Measurements from ENCODE around the gene EIF2D. TPM values are rescaled to one million over a fixed set of nuclear protein-coding genes. Genes with fewer than 3 reads are reported as not detected.
"Not testable (repeated sequence)": the region's sequence is repeated elsewhere in the genome, so short reads cannot be mapped to it uniquely, and the experiment has no call there.

EIF2D gene
- total RNA-seq, 2 donors from 2014 or later: 63.4 to 64.9 TPM

DNA sequence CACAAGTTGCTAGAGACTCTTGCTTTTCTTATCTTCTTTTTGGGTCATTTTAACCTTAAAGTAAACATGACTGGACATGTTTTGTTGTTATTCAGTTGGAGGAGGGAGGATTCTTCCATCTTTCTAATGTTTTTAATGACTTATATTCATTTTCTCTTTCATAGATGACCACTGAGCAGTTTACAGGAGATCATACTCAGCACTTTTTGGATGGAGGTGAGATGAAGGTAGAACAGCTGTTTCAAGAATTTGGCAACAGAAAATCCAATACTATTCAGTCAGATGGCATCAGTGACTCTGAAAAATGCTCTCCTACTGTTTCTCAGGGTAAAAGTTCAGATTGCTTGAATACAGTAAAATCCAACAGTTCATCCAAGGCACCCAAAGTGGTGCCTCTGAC, 35.0 kb upstream of the EIF2D start:
- Mint-ChIP-seq H3K36me3 (ENCODE audit: low read depth) (peaks cover 33% of the 10 kb centered on the region), H3K4me3 (no peak overlapping the region), H3K27me3 (no peaks in the 10 kb centered on the region), H3K4me1 (no peaks in the 10 kb centered on the region), H3K9me3 (no peaks in the 10 kb centered on the region), H3K27ac (no peak overlapping the region)
- no peak for ATAC-seq (replicated peaks)

DNA sequence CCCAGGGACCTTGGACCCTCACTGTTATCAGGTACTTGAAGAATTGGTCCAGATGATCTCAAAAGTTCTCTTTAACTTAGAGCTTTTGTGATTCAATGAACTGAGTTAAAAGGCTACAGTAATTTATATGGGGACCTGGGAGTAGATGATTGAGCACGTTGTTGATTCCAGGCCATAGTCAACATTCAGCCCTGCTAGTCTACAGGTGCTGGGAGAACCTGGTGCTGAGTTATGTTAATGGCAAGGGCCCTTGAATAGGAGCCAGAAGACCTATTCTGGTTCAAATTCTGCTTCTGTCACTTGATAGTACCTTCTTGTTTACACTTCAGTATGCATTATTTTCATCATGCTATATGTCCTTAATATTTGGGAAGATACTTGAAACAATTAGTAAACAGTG, 34.2 kb upstream of the EIF2D start:
- H3K27me3 Mint-ChIP-seq: no peaks in the 10 kb centered on the region
- no peaks in the 10 kb centered on the region for H3K9me3 Mint-ChIP-seq
- no peak overlapping the region for H3K4me3 Mint-ChIP-seq
- no peaks in the 10 kb centered on the region for H3K4me1 Mint-ChIP-seq
- ATAC-seq (replicated peaks): no peak
- H3K36me3 Mint-ChIP-seq (ENCODE audit: low read depth): peaks cover 33% of the 10 kb centered on the region
- no peak overlapping the region for H3K27ac Mint-ChIP-seq

DNA sequence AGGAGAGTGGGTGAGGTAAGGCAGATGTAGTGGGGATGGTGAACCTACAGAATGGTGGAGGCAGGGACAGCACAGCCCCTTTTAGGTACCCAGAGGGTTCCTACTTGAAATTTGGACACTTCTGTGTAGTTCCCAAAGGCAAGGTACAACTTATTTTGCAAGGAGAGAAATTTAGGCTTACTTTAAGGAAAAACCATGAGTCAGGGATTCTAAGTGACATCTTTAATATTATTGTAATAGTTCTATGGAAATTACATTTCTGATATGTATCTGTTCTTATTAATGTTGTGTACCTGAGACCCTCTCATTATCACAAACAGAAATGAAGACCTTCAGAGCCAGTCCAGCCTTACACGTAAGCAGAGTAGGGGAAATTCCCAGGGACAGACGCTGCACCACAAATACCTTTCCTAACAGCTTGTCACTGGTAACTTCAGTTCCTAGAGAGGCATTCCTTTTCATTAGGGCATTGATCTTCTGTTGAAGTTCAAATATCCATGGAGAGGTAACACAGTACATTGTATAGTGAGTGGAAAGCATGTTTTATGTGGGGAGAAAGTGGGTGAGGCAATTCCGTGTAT, 30.9 kb upstream of the EIF2D start:
- Mint-ChIP-seq H3K9me3 (no peaks in the 10 kb centered on the region), H3K4me1 (no peaks in the 10 kb centered on the region), H3K36me3 (ENCODE audit: low read depth) (peaks cover 30% of the 10 kb centered on the region), H3K4me3 (no peak overlapping the region), H3K27me3 (no peaks in the 10 kb centered on the region), H3K27ac (no peak overlapping the region)
- ATAC-seq (replicated peaks): no peak

DNA sequence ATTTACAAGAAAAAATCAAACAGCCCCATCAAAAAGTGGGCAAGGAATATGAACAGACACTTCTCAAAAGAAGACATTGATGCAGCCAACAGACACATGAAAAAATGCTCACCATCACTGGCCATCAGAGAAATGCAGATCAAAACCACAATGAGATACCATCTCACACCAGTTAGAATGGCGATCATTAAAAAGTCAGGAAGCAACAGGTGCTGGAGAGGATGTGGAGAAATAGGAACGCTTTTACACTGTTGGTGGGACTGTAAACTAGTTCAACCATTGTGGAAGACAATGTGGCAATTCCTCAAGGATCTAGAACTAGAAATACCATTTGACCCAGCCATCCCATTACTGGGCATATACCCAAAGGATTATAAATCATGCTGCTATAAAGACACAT, 29.8 kb upstream of the EIF2D start:
- H3K9me3 Mint-ChIP-seq; H3K27ac Mint-ChIP-seq; H3K4me1 Mint-ChIP-seq; H3K27me3 Mint-ChIP-seq; H3K4me3 Mint-ChIP-seq; ATAC-seq (replicated peaks): not testable (repeated sequence)
- peaks cover 18% of the 10 kb centered on the region for H3K36me3 Mint-ChIP-seq (ENCODE audit: low read depth)

DNA sequence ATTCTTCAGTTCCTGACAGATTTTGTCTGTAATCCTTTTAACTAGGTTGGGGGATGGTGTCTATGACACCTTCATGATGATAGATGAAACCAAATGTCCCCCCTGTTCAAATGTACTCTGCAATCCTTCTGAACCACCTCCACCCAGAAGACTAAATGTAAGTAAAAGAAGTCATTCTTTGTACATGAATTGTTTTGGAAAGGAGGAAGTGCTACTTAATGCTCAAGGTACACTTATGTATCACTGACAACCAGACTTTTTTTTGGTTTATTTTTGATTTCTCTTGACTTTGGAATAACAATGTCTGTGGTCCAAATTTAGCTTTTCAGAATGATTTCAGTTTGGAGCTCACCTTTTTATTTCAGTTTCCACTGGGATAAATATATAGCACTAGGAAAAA, 25.3 kb upstream of the EIF2D start:
- Mint-ChIP-seq H3K4me1 (peaks cover 11% of the 10 kb centered on the region), H3K27me3 (peaks cover under 1% of the 10 kb centered on the region), H3K4me3 (peak overlapping the region; percentile 86), H3K9me3 (no peaks in the 10 kb centered on the region), H3K27ac (no peak overlapping the region), H3K36me3 (ENCODE audit: low read depth) (peaks cover 12% of the 10 kb centered on the region)
- ATAC-seq (replicated peaks): no peak

DNA sequence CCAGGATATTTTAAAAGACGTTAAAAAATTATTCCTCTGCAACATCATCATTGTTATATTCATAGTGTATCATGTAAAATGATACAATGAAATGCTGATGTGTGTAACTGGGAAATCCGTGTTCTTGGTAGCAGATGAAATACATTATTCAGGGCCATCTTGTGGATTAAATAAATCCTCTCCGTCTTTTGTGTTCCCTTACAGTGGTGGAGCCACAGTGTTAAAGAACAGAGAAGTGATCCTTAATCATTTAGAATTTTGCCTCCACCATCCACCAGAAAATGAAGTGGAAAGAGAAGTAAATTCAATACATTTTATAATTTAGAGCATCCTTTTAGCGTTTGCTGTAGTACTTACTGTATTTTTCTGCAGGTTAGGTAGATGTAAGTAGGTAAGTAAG, 24.4 kb upstream of the EIF2D start:
- H3K4me1 Mint-ChIP-seq: peaks cover 11% of the 10 kb centered on the region

DNA sequence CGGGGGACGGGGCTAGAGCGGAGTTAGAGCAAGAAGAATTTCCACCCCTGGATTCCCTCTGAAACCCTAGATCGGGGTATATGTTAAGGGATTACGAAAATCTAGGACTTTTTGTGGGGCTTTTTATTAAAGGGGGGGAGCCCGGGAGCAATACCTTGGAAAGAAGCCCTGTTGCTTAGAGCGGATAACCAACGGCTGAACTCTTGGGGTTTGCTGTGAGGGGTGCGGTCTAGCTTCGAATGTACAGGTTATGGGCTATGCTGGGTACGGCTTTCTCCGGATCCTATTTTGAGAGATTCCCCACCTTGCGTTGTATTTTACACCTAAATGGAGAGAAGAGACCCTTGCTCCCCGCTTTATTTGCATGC, 23.7 kb upstream of the EIF2D start:
- H3K9me3 Mint-ChIP-seq: no peaks in the 10 kb centered on the region
- peak overlapping the region; percentile 86 for H3K4me3 Mint-ChIP-seq
- H3K4me1 Mint-ChIP-seq: peaks cover 11% of the 10 kb centered on the region
- ATAC-seq (replicated peaks): peak; percentile 8
- H3K36me3 Mint-ChIP-seq (ENCODE audit: low read depth): peaks cover 12% of the 10 kb centered on the region
- peaks cover 4% of the 10 kb centered on the region for H3K27me3 Mint-ChIP-seq
- H3K27ac Mint-ChIP-seq: peak overlapping the region; percentile 15

More for the DNA sequence above, 24.4 kb upstream of the EIF2D start:
- Mint-ChIP-seq H3K9me3 (no peaks in the 10 kb centered on the region), H3K36me3 (ENCODE audit: low read depth) (peaks cover 12% of the 10 kb centered on the region), H3K4me3 (peak overlapping the region; percentile 86), H3K27me3 (peaks cover 4% of the 10 kb centered on the region), H3K27ac (no peak overlapping the region)
- ATAC-seq (replicated peaks): no peak

DNA sequence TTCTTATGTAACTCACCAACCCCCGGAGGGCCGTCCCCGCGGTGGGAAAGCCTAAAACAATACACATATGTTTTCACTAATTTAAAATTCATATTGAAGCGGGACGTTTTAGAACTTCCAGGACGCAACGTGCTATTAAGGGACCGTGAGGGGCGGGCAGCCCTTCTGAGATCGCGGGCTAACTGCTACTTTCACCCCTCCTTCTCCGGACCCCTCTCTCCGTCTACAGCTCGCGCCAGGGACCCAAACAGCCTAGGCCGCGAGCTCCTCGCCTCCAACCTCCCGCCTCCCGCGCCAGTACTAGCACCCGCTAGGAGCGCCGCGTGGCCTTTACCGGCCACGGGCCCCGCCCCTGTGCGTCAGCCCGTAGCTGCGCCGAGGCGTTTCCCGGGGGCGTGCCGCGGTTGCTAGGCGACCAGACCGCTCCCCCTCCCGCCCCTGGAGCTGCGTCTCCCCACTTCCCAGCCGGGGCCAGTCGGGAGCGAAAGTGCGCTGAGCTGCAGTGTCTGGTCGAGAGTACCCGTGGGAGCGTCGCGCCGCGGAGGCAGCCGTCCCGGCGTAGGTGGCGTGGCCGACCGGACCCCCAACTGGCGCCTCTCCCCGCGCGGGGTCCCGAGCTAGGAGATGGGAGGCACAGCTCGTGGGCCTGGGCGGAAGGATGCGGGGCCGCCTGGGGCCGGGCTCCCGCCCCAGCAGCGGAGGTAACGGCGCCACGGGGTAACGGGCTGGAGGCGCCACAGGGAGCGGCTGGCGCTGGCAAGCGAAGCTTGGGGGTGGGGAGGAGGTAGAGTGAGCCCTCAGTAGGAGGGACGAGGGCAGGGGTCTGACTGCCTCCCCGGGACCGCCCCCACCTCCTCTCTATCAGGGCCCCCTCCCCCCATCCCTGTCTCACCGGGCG, 23.1 kb upstream of the EIF2D start, which contains the start of gene DYRK3:
Gene DYRK3, plus strand, starts transcription at position 457 of the 898 bp plus-strand sequence. Its CDS starts 168 bp downstream, at position 625.
- Mint-ChIP-seq H3K27me3 (peaks cover 4% of the 10 kb centered on the region), H3K36me3 (ENCODE audit: low read depth) (peaks cover 12% of the 10 kb centered on the region), H3K4me3 (peak within 1 kb of the TSS; percentile 86), H3K27ac (peak within 1 kb of the TSS; percentile 62), H3K4me1 (peaks cover 11% of the 10 kb centered on the region), H3K9me3 (no peaks in the 10 kb centered on the region)
- peak; percentile 96 for ATAC-seq (replicated peaks)

DNA sequence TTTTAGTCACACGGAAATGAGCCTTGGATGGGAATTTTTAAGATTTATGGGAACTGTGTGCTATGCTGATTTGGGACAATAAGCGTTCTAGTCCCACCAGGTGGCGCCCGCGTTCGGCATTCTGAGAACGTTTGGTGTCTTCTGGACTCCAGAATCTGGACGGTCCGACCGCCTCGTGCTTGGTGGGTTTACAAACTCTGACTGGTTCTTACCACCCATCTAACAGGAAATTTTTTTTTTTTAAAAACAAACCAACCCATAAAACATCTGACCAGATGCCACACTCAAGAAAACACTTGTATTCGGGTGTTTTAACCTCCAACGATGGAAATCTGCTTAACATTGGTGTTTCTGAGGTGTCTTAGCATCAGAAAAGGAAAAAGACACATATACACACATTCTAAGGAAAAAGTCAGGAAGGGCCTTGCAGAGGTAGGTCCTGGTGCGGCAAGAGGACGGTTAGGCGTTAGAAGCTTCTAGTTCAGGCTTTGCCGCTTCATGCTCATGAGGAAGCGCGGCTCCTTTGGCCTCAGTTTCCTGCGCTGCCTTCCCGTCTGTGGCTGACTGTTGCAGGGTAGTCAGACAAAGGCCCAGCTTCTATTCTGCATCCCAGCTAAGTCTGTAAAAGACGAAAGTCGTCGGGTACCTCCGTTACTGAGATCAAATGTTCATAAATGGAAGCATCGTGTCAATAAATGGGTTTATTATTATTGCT, 22.3 kb upstream of the EIF2D start:
- Mint-ChIP-seq H3K4me3 (peak overlapping the region; percentile 86), H3K36me3 (ENCODE audit: low read depth) (peaks cover 10% of the 10 kb centered on the region), H3K27ac (peak overlapping the region; percentile 62), H3K27me3 (peaks cover 4% of the 10 kb centered on the region), H3K9me3 (no peaks in the 10 kb centered on the region), H3K4me1 (peaks cover 11% of the 10 kb centered on the region)
- ATAC-seq (replicated peaks): no peak

DNA sequence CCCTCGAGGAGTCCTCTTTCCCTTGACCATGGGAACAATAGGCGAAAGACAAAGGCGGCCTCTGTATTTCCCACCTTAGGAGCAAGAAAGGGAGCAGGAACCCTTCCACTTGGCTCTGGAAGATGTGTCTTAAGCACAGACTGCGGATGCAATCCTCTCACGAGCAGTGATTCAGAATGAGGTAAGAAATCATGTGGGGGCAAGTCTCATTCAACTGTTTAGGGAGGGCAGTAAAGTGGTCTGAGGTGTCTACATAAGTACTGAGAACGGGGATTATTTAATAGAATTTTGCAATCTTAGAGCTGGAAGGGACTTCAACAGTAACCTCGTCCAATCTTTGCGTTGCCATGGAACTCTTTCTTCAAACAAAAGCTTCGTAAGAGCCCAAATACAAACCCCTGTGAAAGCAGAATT, 21.4 kb upstream of the EIF2D start:
- H3K36me3 Mint-ChIP-seq (ENCODE audit: low read depth): peaks cover 2% of the 10 kb centered on the region
- H3K4me3 Mint-ChIP-seq: peak overlapping the region; percentile 86
- H3K4me1 Mint-ChIP-seq: peaks cover 11% of the 10 kb centered on the region
- no peak overlapping the region for H3K27ac Mint-ChIP-seq
- H3K27me3 Mint-ChIP-seq: peaks cover 4% of the 10 kb centered on the region
- ATAC-seq (replicated peaks): no peak
- H3K9me3 Mint-ChIP-seq: no peaks in the 10 kb centered on the region

DNA sequence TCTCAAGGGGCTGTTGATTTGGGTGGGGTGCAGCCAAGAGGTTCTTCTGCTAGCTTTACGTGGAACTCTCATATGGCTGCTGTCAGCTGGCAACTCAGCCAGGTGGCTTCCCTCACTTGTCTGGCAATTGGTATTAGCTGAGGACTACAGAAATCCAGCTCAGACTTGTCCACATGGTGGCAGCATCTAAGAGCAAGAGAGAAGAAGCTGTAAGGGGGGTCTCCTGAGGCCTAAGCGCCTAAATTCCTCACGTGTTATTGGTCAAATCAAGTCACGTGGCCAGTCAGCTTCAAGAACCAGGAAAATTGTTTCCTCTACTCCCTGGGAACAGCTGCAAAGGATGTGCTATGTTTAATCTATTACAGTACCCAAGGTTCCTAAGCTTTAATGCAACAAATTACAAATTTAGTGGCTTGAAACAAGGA, 18.8 kb upstream of the EIF2D start:
- no peak for ATAC-seq (replicated peaks)
- Mint-ChIP-seq H3K36me3 (ENCODE audit: low read depth) (no peaks in the 10 kb centered on the region), H3K9me3 (no peaks in the 10 kb centered on the region), H3K4me1 (peaks cover 11% of the 10 kb centered on the region), H3K27me3 (peaks cover 4% of the 10 kb centered on the region), H3K27ac (no peak overlapping the region), H3K4me3 (no peak overlapping the region)

DNA sequence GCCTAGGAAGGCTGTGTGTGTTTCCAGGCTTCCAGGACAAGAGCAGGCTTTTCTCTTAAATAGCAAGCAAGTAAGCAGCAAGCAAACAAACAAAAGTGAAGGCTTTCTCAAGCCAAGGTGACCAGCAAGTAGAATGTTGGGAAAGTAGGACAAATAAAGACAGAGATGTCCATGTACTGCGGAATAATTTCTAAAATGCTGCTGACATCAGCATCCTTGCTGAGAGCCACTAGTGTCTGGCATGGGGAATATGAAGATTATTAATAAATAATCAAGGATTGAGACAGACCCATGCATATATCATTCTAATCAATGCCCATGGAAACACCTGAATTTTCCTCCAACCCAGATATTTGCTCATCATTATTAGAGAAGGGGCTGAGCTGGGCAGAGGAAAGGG, 16.7 kb upstream of the EIF2D start:
- Mint-ChIP-seq H3K27ac (no peak overlapping the region), H3K4me1 (no peaks in the 10 kb centered on the region), H3K4me3 (no peak overlapping the region), H3K9me3 (no peaks in the 10 kb centered on the region), H3K36me3 (ENCODE audit: low read depth) (no peaks in the 10 kb centered on the region), H3K27me3 (peaks cover 4% of the 10 kb centered on the region)
- no peak for ATAC-seq (replicated peaks)

DNA sequence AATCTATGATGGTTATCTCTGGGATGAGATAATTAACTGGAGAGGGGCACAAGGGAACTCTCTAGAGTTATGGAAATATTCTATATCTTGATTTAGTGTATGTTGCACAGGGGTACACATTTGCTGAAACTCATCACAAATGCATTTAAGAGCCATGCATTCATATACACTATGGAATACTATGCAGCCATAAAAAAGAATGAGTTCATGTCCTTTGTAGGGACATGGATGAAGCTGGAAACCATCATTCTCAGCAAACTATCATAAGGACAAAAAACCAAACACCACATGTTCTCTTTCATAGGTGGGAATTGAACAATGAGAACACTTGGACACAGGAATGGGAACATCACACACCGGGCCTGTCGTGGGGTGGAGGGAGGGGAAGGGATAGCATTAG, 14.1 kb upstream of the EIF2D start:
- H3K27me3 Mint-ChIP-seq; H3K27ac Mint-ChIP-seq; H3K9me3 Mint-ChIP-seq; H3K4me3 Mint-ChIP-seq; H3K36me3 Mint-ChIP-seq (ENCODE audit: low read depth); H3K4me1 Mint-ChIP-seq; ATAC-seq (replicated peaks): not testable (repeated sequence)

DNA sequence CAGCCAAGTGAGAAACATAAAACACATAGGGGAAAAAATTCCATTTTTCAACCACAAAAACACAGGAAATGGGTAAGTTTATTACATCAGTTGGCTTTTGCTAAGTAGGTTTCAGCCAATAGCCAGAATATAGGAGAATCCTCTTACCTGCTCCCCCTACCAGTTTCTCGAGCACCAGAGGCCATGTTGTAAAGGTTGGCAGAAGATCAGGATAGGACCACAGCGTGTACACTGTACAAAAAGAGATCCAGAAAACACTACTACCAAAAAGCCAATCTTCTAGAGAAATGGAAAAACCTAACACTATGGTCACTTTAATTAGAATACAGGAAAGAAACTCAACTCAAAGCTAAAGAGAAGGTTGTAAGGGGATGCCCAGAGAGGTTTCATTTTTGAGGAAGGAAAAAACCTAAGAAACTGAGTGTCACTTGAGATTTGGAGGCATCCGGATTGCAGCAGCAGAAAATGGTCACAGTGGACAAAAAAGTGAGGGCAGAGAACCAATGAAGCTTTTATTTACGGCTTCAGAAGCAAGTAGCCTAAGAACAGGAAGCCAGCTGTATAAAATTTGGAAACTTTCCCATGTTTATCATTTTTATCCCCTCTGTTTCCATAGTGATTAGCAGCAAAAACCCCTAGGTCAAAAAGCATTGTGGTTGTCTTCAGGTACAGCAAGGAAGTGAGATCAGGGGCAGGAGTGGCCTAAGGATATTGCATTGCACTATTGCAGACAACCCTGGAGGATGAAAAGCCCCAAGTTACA, 2.9 kb downstream of the EIF2D start:
- H3K4me3 Mint-ChIP-seq: peak overlapping the region; percentile 97
- peak overlapping the region; percentile 95 for H3K27ac Mint-ChIP-seq
- no peaks in the 10 kb centered on the region for H3K9me3 Mint-ChIP-seq
- peak; percentile 54 for ATAC-seq (replicated peaks)
- H3K27me3 Mint-ChIP-seq: no peaks in the 10 kb centered on the region
- H3K36me3 Mint-ChIP-seq (ENCODE audit: low read depth): peaks cover 78% of the 10 kb centered on the region
- peaks cover 37% of the 10 kb centered on the region for H3K4me1 Mint-ChIP-seq

All from activated T-helper 17 cell treated with anti-CD3 and anti-CD28 coated beads, Interleukin-2, amount 50 U/mL, for 72 hours (primary cell).